Lung (tissue), 12 donors: ENCODE measurements around the gene SDK1. TPM values are rescaled to one million over a fixed set of nuclear protein-coding genes. Genes with fewer than 3 reads are reported as not detected.
A peak's percentile ranks its signal among the peaks of the same experiment; 100 is the strongest.

Source experiments
- ATAC-seq: fragments of 200-7000 bp; cut with Tn5 transposase; one replicate; pipeline ENCODE4 v1.9.1; 2020; ENCODE audit warnings: moderate number of reproducible peaks; ENCODE audit not compliant: insufficient read depth, low FRiP score
- DNase-seq, 3 donors: peaks; one replicate each; pipeline ENCODE4 v3.0.0-alpha.2; 2013 to 2017
- H3K27ac ChIP-seq, 2 donors: one replicate each; pipeline ENCODE4 v1.5.1; 2013; ENCODE audit warnings: mild to moderate bottlenecking in 2 of 2, moderate library complexity in 2 of 2, control low read depth in 1 of 2, inconsistent platforms in 1 of 2, low read depth in 1 of 2, low read length in 1 of 2
- H3K27me3 ChIP-seq, 3 donors: one replicate each; pipeline ENCODE4 v1.5.1; 2013; ENCODE audit warnings: low read length in 2 of 3; ENCODE audit not compliant: control insufficient read depth in 3 of 3, insufficient read depth in 3 of 3
- H3K36me3 ChIP-seq, 4 donors: one replicate each; pipeline ENCODE4 v1.5.1; 2013; ENCODE audit warnings: low read length in 4 of 4, mild to moderate bottlenecking in 1 of 4, moderate library complexity in 1 of 4; ENCODE audit not compliant: control insufficient read depth in 4 of 4, insufficient read depth in 4 of 4
- H3K4me1 ChIP-seq, 5 donors: one replicate each; pipeline ENCODE4 v1.5.1; 2013; ENCODE audit warnings: low read length in 5 of 5, mild to moderate bottlenecking in 2 of 5, moderate library complexity in 1 of 5; ENCODE audit not compliant: control insufficient read depth in 5 of 5, insufficient read depth in 5 of 5
- H3K4me3 ChIP-seq: one replicate; pipeline ENCODE4 v1.5.1; 2013; ENCODE audit warnings: mild to moderate bottlenecking, control low read depth, moderate library complexity
- H3K9ac ChIP-seq, 2 donors: one replicate each; pipeline ENCODE4 v1.5.1; 2013; ENCODE audit warnings: low read length in 2 of 2, control low read depth in 1 of 2; ENCODE audit not compliant: insufficient read depth in 1 of 2
- H3K9me3 ChIP-seq, 4 donors: one replicate each; pipeline ENCODE4 v1.5.1; 2013; ENCODE audit warnings: low read length in 3 of 4, mild to moderate bottlenecking in 1 of 4, moderate library complexity in 1 of 4; ENCODE audit not compliant: control insufficient read depth in 4 of 4, insufficient read depth in 3 of 4
- WGBS, 2 donors: extraction: QIAGEN DNeasy Blood & Tissue Kit; methylation state at CpG; one replicate each; pipeline ENCODE4 v1.1.7; 2013; 5-methylcytosine and 5-hydroxymethylcytosine counted together
- polyA plus RNA-seq, 2 donors: library from polyadenylated mRNA; stranded (reverse); fragments of 200-250 nt; gene quantifications; one replicate each; pipeline ENCODE4 v1.2.1, GENCODE V29; 2013
- total RNA-seq, 2 donors: library from RNA; depleted of rRNA in 1 of 2; stranded (reverse); fragments of >200 nt in 1 of 2; gene quantifications; one replicate each; pipeline ENCODE4 v1.2.1, GENCODE V29; 2014 to 2021
- TF ChIP-seq, protein P1 (sequence below): IDR thresholded peaks from 2 replicates; pipeline ENCODE4 v1.5.1; 2012; ENCODE audit warnings: mild to moderate bottlenecking; ENCODE audit errors: control extremely low read depth, extremely low read depth
- donor health status: control.
- donor health status: control.
- donor health status: Bipolar disorder and iron deficiency.
- donor health status: healthy.
- donor health status: DM: yes; HTN: yes; CAD: no.

Gene SDK1
- total and polyA plus RNA-seq, 4 donors: 3.7 to 30.1 (median 12.7) TPM

DNA sequence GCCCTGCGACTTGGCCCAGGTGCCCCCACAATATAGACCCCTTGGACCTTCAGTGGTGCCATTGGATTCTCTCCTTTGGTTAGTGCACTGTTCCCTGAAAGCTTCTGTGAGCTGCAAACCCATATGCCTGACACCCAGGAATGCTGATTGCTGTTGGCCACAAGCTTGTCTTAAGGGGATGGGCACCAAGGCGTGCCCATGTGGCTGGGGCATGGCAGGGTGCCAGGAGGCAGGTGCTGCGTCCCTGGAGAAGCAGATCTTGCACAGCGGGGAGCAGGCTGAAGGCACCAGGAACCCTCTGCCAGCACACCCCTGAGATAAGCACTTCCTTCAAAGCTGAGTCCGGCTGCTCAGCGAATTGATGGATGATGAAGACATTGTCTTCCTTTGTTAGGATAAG is 411.8 kb downstream of the SDK1 start:
- TF ChIP-seq, protein P1, sequence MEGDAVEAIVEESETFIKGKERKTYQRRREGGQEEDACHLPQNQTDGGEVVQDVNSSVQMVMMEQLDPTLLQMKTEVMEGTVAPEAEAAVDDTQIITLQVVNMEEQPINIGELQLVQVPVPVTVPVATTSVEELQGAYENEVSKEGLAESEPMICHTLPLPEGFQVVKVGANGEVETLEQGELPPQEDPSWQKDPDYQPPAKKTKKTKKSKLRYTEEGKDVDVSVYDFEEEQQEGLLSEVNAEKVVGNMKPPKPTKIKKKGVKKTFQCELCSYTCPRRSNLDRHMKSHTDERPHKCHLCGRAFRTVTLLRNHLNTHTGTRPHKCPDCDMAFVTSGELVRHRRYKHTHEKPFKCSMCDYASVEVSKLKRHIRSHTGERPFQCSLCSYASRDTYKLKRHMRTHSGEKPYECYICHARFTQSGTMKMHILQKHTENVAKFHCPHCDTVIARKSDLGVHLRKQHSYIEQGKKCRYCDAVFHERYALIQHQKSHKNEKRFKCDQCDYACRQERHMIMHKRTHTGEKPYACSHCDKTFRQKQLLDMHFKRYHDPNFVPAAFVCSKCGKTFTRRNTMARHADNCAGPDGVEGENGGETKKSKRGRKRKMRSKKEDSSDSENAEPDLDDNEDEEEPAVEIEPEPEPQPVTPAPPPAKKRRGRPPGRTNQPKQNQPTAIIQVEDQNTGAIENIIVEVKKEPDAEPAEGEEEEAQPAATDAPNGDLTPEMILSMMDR: no peak
- Histone ChIP-seq H3K4me3 (no peak overlapping the region), H3K27ac (no peak overlapping the region), H3K36me3 (no peaks in the 10 kb centered on the region), H3K9ac (no peak overlapping the region), H3K4me1 (peaks cover 0 to 7% (median 0%) of the 10 kb centered on the region in 5 donors), H3K9me3 (peaks cover 0 to 3% (median 0%) of the 10 kb centered on the region in 4 donors), H3K27me3 (no peaks in the 10 kb centered on the region)
- 55 to 64% methylated on average over 6 of the region's 6 CpGs for WGBS, 2 donors
- DNase-seq (no peak), ATAC-seq (no peak)

- DNase-seq (no peak), ATAC-seq (no peak)
- Histone ChIP-seq H3K27ac (no peak overlapping the region), H3K36me3 (no peaks in the 10 kb centered on the region), H3K4me3 (no peak overlapping the region), H3K9ac (no peak overlapping the region), H3K9me3 (no peaks in the 10 kb centered on the region), H3K4me1 (peaks cover 0 to 29% (median 3%) of the 10 kb centered on the region in 5 donors), H3K27me3 (no peaks in the 10 kb centered on the region)
- TF ChIP-seq, protein P1: no peak
- WGBS, 2 donors: 95% methylated on average over 3 of the region's 3 CpGs
These were observed 420.4 kb downstream of the SDK1 start for GRCh38 chr7:3721422-3721821.

DNA sequence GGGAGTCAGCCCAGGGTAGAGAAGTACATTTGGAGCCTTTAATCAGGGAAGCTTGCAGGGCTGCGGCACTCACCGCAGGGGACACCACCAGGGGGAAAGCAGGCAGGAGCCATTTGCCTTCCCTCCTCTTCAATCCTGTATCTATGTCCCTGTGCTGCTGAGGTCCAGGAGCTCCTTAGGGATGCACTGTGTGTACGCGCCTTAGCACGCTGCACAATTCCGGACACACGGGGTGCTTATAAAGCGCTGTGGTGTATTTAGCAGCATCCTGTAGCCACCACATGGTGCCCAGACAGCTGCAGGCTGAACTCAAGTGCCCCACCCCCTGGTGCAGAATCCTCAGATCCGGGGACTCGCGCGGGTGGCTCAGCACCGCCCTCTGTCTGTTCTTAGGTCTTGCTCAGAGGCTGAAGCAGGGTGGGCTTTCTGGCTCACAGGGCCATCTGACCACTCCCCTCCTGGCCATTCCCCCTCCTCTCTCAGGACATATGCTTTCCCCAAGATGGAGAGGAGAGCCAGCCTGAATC is 421.4 kb downstream of the SDK1 start:
- DNase-seq: peak; percentile 40 to 61 (median 59)
- WGBS, 2 donors: 42 to 44% methylated on average over 13 of the region's 13 CpGs
- H3K4me3 ChIP-seq: no peak overlapping the region

More for the DNA sequence above, 421.4 kb downstream of the SDK1 start:
- Histone ChIP-seq H3K27me3 (no peaks in the 10 kb centered on the region), H3K9me3 (no peaks in the 10 kb centered on the region), H3K4me1 (peaks cover 0 to 34% (median 3%) of the 10 kb centered on the region in 5 donors), H3K36me3 (no peaks in the 10 kb centered on the region), H3K9ac (no peak overlapping the region), H3K27ac (no peak overlapping the region)
- TF ChIP-seq, protein P1: no peak
- no peak for ATAC-seq
